Astrocyte (in vitro differentiated cells and primary cell): ENCODE measurements around the gene LRMDA.

Experiments
- CTCF ChIP-seq: IDR thresholded peaks from 2 replicates; pipeline ENCODE4 v1.5.1; 2011; ENCODE audit warnings: low read depth, mild to moderate bottlenecking, inconsistent platforms, low read length, moderate library complexity; ENCODE audit not compliant: insufficient read depth
- EZH2 ChIP-seq: IDR thresholded peaks from 2 replicates; pipeline ENCODE4 v1.6.1; 2012; ENCODE audit warnings: mild to moderate bottlenecking, low read length, inconsistent platforms; ENCODE audit not compliant: insufficient read depth

- TF ChIP-seq CTCF (no peak), EZH2 (no peak)
Observed at GRCh38 chr10:75841266-75841665, 409.8 kb downstream of the LRMDA start.
